Adrenal gland (tissue), 5 donors: ENCODE results near the gene MUSTN1.

Experiments
- POLR2A ChIP-seq, 2 donors: fragments of 450-650 bp; IDR thresholded peaks; one replicate each; pipeline ENCODE4 v1.6.1; 2017; ENCODE audit warnings: antibody characterized with exemption in 2 of 2, mild to moderate bottlenecking in 2 of 2, moderate library complexity in 1 of 2
- TF ChIP-seq, protein P1 (sequence below), 6 experiments: fragments of 450-650 bp in 4 of 6; fragments of 200-600 bp in 2 of 6; sonication (generic) in 1 of 6; IDR thresholded peaks; 1 replicate in 5 of 6; 2 replicates in 1 of 6; pipeline versions ENCODE4 v1.5.1 to v1.8.0; 2016 to 2021; ENCODE audit warnings: antibody characterized with exemption in 6 of 6, mild to moderate bottlenecking in 2 of 6, moderate library complexity in 1 of 6
- donor health status: DM: no; HTN: no; CAD: no.

DNA sequence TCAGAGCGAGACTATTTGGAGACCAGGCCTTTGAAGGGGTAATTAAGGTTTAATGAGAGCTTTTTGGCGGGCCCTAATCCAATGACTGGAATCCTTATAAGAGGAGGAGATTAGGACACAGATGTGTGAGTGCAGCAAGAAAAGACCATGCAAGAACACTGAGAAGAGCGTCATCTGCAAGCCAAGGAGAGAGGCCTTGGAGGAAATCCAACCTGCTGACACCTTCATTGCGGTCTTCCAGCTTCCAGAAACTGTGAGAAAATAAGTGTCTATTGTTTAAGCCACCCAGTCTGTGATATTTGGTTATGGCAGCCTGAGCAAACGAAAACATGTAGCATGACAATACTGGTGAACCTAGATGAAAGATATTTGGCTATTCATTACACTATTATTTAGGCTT lies 23.0 kb upstream of the MUSTN1 start:
- TF ChIP-seq, protein P1, sequence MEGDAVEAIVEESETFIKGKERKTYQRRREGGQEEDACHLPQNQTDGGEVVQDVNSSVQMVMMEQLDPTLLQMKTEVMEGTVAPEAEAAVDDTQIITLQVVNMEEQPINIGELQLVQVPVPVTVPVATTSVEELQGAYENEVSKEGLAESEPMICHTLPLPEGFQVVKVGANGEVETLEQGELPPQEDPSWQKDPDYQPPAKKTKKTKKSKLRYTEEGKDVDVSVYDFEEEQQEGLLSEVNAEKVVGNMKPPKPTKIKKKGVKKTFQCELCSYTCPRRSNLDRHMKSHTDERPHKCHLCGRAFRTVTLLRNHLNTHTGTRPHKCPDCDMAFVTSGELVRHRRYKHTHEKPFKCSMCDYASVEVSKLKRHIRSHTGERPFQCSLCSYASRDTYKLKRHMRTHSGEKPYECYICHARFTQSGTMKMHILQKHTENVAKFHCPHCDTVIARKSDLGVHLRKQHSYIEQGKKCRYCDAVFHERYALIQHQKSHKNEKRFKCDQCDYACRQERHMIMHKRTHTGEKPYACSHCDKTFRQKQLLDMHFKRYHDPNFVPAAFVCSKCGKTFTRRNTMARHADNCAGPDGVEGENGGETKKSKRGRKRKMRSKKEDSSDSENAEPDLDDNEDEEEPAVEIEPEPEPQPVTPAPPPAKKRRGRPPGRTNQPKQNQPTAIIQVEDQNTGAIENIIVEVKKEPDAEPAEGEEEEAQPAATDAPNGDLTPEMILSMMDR (IDR thresholded peaks at IDR 0.05), result no peak
- no peak for TF ChIP-seq POLR2A (IDR thresholded peaks at IDR 0.05)
